HEK293 (cell line): Measurements from ENCODE around the gene ARL14EPL.

Experiments used
- CTCF ChIA-PET: fragments of 350-600 bp; formaldehyde crosslinking; extraction: SDS; loops from one replicate; lab custom pipeline; 2021; ENCODE audit warnings: antibody characterized with exemption; lab: Yijun Ruan, JAX
- POLR2A ChIA-PET: fragments of 300-600 bp; formaldehyde crosslinking; extraction: SDS; loops from one replicate; lab custom pipeline; 2020; ENCODE audit warnings: antibody characterized with exemption, inconsistent platforms; lab: Yijun Ruan, JAX
- H3K27ac ChIP-seq: fragments of 200-500 bp; sonication (Bioruptor generic); 2 replicates; pipeline ENCODE4 v1.5.1; 2014; ENCODE audit warnings: low read depth, low read length, control low read depth, inconsistent platforms; ENCODE audit errors: extremely low read depth
- H3K36me3 ChIP-seq, 2 experiments: fragments of 200-500 bp in 1 of 2; sonication (Bioruptor generic) in 1 of 2; 1 replicate in 1 of 2; 2 replicates in 1 of 2; pipeline ENCODE4 v1.5.1; 2014 to 2017; ENCODE audit warnings: inconsistent platforms in 2 of 2, low read length in 2 of 2; ENCODE audit not compliant: control insufficient read depth in 2 of 2, insufficient read depth in 1 of 2
- H3K4me1 ChIP-seq: fragments of 200-500 bp; sonication (Bioruptor generic); 2 replicates; pipeline ENCODE4 v1.5.1; 2014; ENCODE audit warnings: mild to moderate bottlenecking, low read length, inconsistent platforms; ENCODE audit not compliant: control insufficient read depth, insufficient read depth
- H3K4me3 ChIP-seq: 2 replicates; pipeline ENCODE4 v1.5.1; 2011; ENCODE audit warnings: low read depth, mild to moderate bottlenecking, control low read depth, low read length, moderate library complexity
- H3K9me3 ChIP-seq: fragments of 200-500 bp; sonication (Bioruptor generic); 2 replicates; pipeline ENCODE4 v1.5.1; 2014; ENCODE audit warnings: low read depth, low read length, inconsistent platforms; ENCODE audit not compliant: control insufficient read depth, insufficient read depth
- GFI1B ChIP-seq: fragments of 450-650 bp; formaldehyde crosslinking; IDR thresholded peaks from 2 replicates; pipeline ENCODE4 v1.5.1; 2016; ENCODE audit warnings: missing biosample characterization, missing genetic modification characterization
- GLIS2 ChIP-seq: fragments of 450-650 bp; formaldehyde crosslinking; IDR thresholded peaks from 2 replicates; pipeline ENCODE4 v1.5.1; 2016; ENCODE audit warnings: missing biosample characterization, missing genetic modification characterization
- HOXD13 ChIP-seq: sonication (generic); formaldehyde crosslinking; IDR thresholded peaks from 2 replicates; pipeline ENCODE4 v1.8.0; 2022; ENCODE audit warnings: missing genetic modification reagents, borderline replicate concordance
- IKZF3 ChIP-seq: fragments of 450-650 bp; IDR thresholded peaks from 2 replicates; pipeline ENCODE4 v1.5.0; 2018; ENCODE audit warnings: missing biosample characterization, mild to moderate bottlenecking, missing genetic modification characterization, moderate library complexity
- KLF16 ChIP-seq: fragments of 450-650 bp; formaldehyde crosslinking; IDR thresholded peaks from 2 replicates; pipeline ENCODE4 v1.5.1; 2017; ENCODE audit warnings: missing biosample characterization, missing genetic modification characterization
- KLF8 ChIP-seq: fragments of 450-650 bp; formaldehyde crosslinking; IDR thresholded peaks from 2 replicates; pipeline ENCODE4 v1.5.1; 2016; ENCODE audit warnings: missing biosample characterization, missing genetic modification characterization
- OSR2 ChIP-seq: fragments of 450-650 bp; formaldehyde crosslinking; IDR thresholded peaks from 2 replicates; pipeline ENCODE4 v1.5.1; 2016; ENCODE audit warnings: missing biosample characterization, missing genetic modification characterization
- PRDM1 ChIP-seq: fragments of 450-650 bp; formaldehyde crosslinking; IDR thresholded peaks from 2 replicates; pipeline ENCODE4; 2016; ENCODE audit warnings: missing biosample characterization, missing genetic modification characterization
- PRDM6 ChIP-seq: fragments of 450-650 bp; formaldehyde crosslinking; IDR thresholded peaks from 2 replicates; pipeline ENCODE4 v1.5.1; 2017; ENCODE audit warnings: missing biosample characterization, missing genetic modification characterization
- SP7 ChIP-seq: fragments of 450-650 bp; formaldehyde crosslinking; IDR thresholded peaks from 2 replicates; pipeline ENCODE4 v1.5.1; 2016; ENCODE audit warnings: missing biosample characterization, missing genetic modification characterization
- TSHZ1 ChIP-seq: fragments of 450-650 bp; formaldehyde crosslinking; IDR thresholded peaks from 2 replicates; pipeline ENCODE4 v1.5.1; 2016; ENCODE audit warnings: missing biosample characterization, missing genetic modification characterization, borderline replicate concordance
- WT1 ChIP-seq: fragments of 450-650 bp; formaldehyde crosslinking; IDR thresholded peaks from 2 replicates; pipeline ENCODE4 v1.5.1; 2016; ENCODE audit warnings: missing biosample characterization, missing genetic modification characterization
- YY2 ChIP-seq: fragments of 450-650 bp; formaldehyde crosslinking; IDR thresholded peaks from 2 replicates; pipeline ENCODE4 v1.5.1; 2016; ENCODE audit warnings: missing biosample characterization, missing genetic modification characterization
- ZBTB26 ChIP-seq: fragments of 450-650 bp; formaldehyde crosslinking; optimal IDR thresholded peaks from 2 replicates; pipeline ENCODE3; 2016; ENCODE audit warnings: missing biosample characterization, mild to moderate bottlenecking, missing genetic modification characterization
- ZBTB7A ChIP-seq: fragments of 450-650 bp; formaldehyde crosslinking; IDR thresholded peaks from 2 replicates; pipeline ENCODE4 v1.5.1; 2016; ENCODE audit warnings: low read depth, missing biosample characterization, missing genetic modification characterization
- ZNF112 ChIP-seq: fragments of 450-650 bp; formaldehyde crosslinking; IDR thresholded peaks from 2 replicates; pipeline ENCODE4 v1.5.0; 2017; ENCODE audit warnings: missing biosample characterization, missing genetic modification characterization
- ZNF114 ChIP-seq: fragments of 450-650 bp; formaldehyde crosslinking; IDR thresholded peaks from 2 replicates; pipeline ENCODE4 v1.5.0; 2017; ENCODE audit warnings: missing biosample characterization, missing genetic modification characterization
- ZNF155 ChIP-seq: fragments of 450-650 bp; formaldehyde crosslinking; IDR thresholded peaks from 2 replicates; pipeline ENCODE4 v1.5.1; 2016; ENCODE audit warnings: missing biosample characterization, missing genetic modification characterization
- ZNF174 ChIP-seq: fragments of 450-650 bp; formaldehyde crosslinking; IDR thresholded peaks from 2 replicates; pipeline ENCODE4 v1.5.0; 2017; ENCODE audit warnings: missing biosample characterization, mild to moderate bottlenecking, missing genetic modification characterization
- ZNF184 ChIP-seq: fragments of 450-650 bp; IDR thresholded peaks from 2 replicates; pipeline ENCODE4 v1.5.1; 2018; ENCODE audit warnings: missing biosample characterization, mild to moderate bottlenecking, missing genetic modification characterization
- ZNF266 ChIP-seq: fragments of 450-650 bp; formaldehyde crosslinking; IDR thresholded peaks from 2 replicates; pipeline ENCODE4 v1.5.1; 2016; ENCODE audit warnings: missing biosample characterization, missing genetic modification characterization, low read depth
- ZNF529 ChIP-seq: fragments of 450-650 bp; formaldehyde crosslinking; IDR thresholded peaks from 2 replicates; pipeline ENCODE4 v1.5.1; 2017; ENCODE audit warnings: missing genetic modification characterization, missing biosample characterization; ENCODE audit not compliant: insufficient replicate concordance
- ZNF585B ChIP-seq: fragments of 450-650 bp; formaldehyde crosslinking; IDR thresholded peaks from 2 replicates; pipeline ENCODE4 v1.5.1; 2016; ENCODE audit warnings: missing biosample characterization, missing genetic modification characterization
- ZNF621 ChIP-seq: fragments of 450-650 bp; formaldehyde crosslinking; IDR thresholded peaks from 2 replicates; pipeline ENCODE4 v1.5.1; 2017; ENCODE audit warnings: missing biosample characterization, missing genetic modification characterization
- ZNF624 ChIP-seq: fragments of 450-650 bp; formaldehyde crosslinking; IDR thresholded peaks from 2 replicates; pipeline ENCODE4 v1.5.1; 2017; ENCODE audit warnings: missing biosample characterization, missing genetic modification characterization
- ZNF626 ChIP-seq: fragments of 450-650 bp; sonication (Bioruptor Pico); formaldehyde crosslinking; IDR thresholded peaks from 2 replicates; pipeline ENCODE4 v1.5.1; 2018; ENCODE audit warnings: missing biosample characterization, missing genetic modification characterization, inconsistent platforms
- ZNF76 ChIP-seq: fragments of 450-650 bp; formaldehyde crosslinking; IDR thresholded peaks from 2 replicates; pipeline ENCODE4; 2016; ENCODE audit warnings: low read depth, missing biosample characterization, missing genetic modification characterization, borderline replicate concordance
- TF ChIP-seq, protein P1 (sequence below): fragments of 450-650 bp; IDR thresholded peaks from 2 replicates; pipeline ENCODE4 v1.5.1; 2018; ENCODE audit warnings: missing biosample characterization, mild to moderate bottlenecking, missing genetic modification characterization

The ARL14EPL gene

DNA sequence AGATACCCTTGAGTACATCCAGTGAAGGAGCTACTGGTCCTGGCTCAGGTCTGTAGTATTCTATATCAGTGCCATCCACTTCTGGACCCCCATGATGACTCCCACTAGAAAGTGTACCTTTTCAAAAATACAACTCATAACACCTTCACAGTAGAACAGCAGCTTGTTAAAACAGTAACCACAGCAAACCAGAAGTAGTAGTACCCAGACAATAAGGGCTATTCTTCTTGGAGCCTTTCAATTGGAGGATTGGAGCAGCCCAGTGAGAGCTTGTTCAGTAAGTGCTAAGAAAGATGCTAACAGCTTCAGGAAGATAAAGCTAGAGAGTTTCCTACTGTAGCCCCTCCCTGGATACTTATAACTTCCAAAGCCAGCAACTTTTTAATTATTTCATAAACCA lies 10.1 kb downstream of the ARL14EPL start (continued):
- TF ChIP-seq ZNF529 = no peak
- TF ChIP-seq HOXD13 (CRISPR knock-in tag) = no peak
- TF ChIP-seq ZNF112 (tag by site-specific recombination) = no peak

DNA sequence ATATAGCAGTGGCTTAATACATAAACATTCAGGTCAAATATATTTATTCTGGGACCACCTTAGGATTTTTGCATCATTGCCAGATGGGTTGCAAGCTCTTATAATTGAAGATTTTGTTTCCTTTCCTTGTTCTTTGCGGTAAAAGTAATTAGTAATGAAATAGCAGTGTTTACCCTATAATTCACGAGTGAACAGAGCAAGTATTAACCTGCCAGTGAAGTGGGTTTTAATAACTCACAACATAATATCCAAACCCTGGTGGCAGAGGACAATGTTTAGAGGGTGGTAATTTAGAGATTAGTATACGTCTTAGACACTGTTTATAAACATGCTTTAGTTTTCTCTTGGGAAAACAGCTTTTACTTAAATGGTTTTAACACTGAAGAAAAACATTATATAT lies 11.8 kb downstream of the ARL14EPL start:
- CTCF ChIA-PET = interaction anchor here (0.7 kb wide), 1 partner anchor 415 kb away, joined by 3 read pairs; no protein-coding TSS in a partner anchor
- TF ChIP-seq ZBTB26 (tag by site-specific recombination) (no peak), WT1 (tag by site-specific recombination) (0 out of 2 replicates have a peak, but pooled peaks have one; percentile 27), IKZF3 (0 out of 2 replicates have a peak, but pooled peaks have one; percentile 20), ZNF621 (no peak), SP7 (tag by site-specific recombination) (peak; percentile 97), OSR2 (tag by site-specific recombination) (peak; percentile 61; the same call in 1 of the 2 replicates), PRDM6 (tag by site-specific recombination) (0 out of 2 replicates have a peak, but pooled peaks have one; percentile 6)
- TF ChIP-seq, all 188 proteins: peak for 5

DNA sequence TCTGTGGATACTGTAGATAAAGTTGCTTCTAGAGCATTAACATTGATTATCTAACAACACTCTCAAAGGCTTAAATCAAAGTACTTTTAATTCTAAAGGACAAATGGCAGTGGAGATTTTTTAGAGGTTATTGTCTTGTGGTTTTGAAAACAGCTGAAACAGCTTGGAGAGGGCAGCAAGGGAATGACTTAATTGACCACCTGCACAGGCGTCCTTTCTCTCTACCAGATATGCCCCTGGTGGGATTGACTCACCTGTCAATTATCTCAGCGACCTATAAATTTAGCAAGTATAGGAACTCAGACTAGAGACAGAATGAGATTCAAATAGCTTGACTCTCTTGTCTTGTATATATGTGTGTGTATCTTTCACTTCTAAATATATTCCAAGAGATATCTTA lies 13.5 kb downstream of the ARL14EPL start:
- CTCF ChIA-PET = no interaction called here
- Histone ChIP-seq H3K4me1 (peaks cover 3% of the 10 kb centered on the region; the same call in 1 of the 2 replicates), H3K36me3 (no peaks in the 10 kb centered on the region), H3K4me3 (no peak overlapping the region), H3K9me3 (no peaks in the 10 kb centered on the region), H3K27ac (no peak overlapping the region)
- POLR2A ChIA-PET = no interaction called here
- TF ChIP-seq GLIS2 (no peak), KLF16 (no peak), ZNF174 (tag by site-specific recombination) (no peak), ZNF184 (tag by site-specific recombination) (no peak), ZNF266 (tag by site-specific recombination) (no peak), PRDM1 (tag by site-specific recombination) (no peak), TSHZ1 (tag by site-specific recombination) (no peak), ZBTB7A (tag by site-specific recombination) (no peak), ZNF626 (tag by site-specific recombination) (no peak), ZNF76 (tag by site-specific recombination) (no peak), ZNF155 (no peak), ZNF114 (tag by site-specific recombination) (no peak), GFI1B (tag by site-specific recombination) (no peak), YY2 (tag by site-specific recombination) (no peak), ZNF624 (tag by site-specific recombination) (no peak), KLF8 (tag by site-specific recombination) (no peak), ZNF585B (tag by site-specific recombination) (no peak)
- TF ChIP-seq, protein P1, sequence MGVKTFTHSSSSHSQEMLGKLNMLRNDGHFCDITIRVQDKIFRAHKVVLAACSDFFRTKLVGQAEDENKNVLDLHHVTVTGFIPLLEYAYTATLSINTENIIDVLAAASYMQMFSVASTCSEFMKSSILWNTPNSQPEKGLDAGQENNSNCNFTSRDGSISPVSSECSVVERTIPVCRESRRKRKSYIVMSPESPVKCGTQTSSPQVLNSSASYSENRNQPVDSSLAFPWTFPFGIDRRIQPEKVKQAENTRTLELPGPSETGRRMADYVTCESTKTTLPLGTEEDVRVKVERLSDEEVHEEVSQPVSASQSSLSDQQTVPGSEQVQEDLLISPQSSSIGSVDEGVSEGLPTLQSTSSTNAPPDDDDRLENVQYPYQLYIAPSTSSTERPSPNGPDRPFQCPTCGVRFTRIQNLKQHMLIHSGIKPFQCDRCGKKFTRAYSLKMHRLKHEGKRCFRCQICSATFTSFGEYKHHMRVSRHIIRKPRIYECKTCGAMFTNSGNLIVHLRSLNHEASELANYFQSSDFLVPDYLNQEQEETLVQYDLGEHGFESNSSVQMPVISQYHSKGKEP (tag by site-specific recombination) = no peak

More for the DNA sequence above, 11.8 kb downstream of the ARL14EPL start:
- H3K36me3 ChIP-seq = no peaks in the 10 kb centered on the region
- peaks cover 3% of the 10 kb centered on the region; the same call in 1 of the 2 replicates for H3K4me1 ChIP-seq
- H3K4me3 ChIP-seq = no peak overlapping the region
- H3K9me3 ChIP-seq = no peaks in the 10 kb centered on the region
- no peak overlapping the region for H3K27ac ChIP-seq
- POLR2A ChIA-PET = no interaction called here
